Effector memory CD8-positive, alpha-beta T cell (primary cell): ENCODE measurements around the gene SFT2D2.

Source experiments
- ATAC-seq: fragments of 150-1000 bp; cut with Tn5 transposase; replicated peaks from 2 replicates; pipeline ENCODE4 v1.10.0; 2021; ENCODE audit warnings: mild to moderate bottlenecking, moderate library complexity
- DNase-seq, 3 experiments: peaks; one replicate each; pipeline ENCODE4 v3.0.0; 2021
- H3K27ac Mint-ChIP-seq, 2 donors: one replicate each; pipeline ENCODE4 v1.8.0; 2022; ENCODE audit warnings: mild to moderate bottlenecking in 2 of 2, mixed read lengths in 2 of 2, moderate library complexity in 2 of 2
- H3K27me3 Mint-ChIP-seq, 2 donors: one replicate each; pipeline ENCODE4 v1.8.0; 2022; ENCODE audit warnings: mixed read lengths in 2 of 2
- H3K36me3 Mint-ChIP-seq: one replicate; pipeline ENCODE4 v1.8.0; 2022; ENCODE audit warnings: mild to moderate bottlenecking, moderate library complexity, mixed read lengths; ENCODE audit not compliant: insufficient read depth
- H3K4me1 Mint-ChIP-seq, 2 donors: one replicate each; pipeline ENCODE4 v1.8.0; 2022; ENCODE audit warnings: low read depth in 2 of 2, mixed read lengths in 2 of 2
- H3K4me3 Mint-ChIP-seq, 2 donors: one replicate each; pipeline ENCODE4 v1.8.0; 2022; ENCODE audit warnings: mild to moderate bottlenecking in 2 of 2, mixed read lengths in 2 of 2, moderate library complexity in 2 of 2
- H3K9me3 Mint-ChIP-seq, 2 donors: one replicate each; pipeline ENCODE4 v1.8.0; 2022; ENCODE audit warnings: mixed read lengths in 2 of 2

SFT2D2 gene

GRCh38 chr1:168287237-168287664 is 61.4 kb downstream of the SFT2D2 start:
- Mint-ChIP-seq H3K4me3 (no peak overlapping the region), H3K9me3 (no peaks in the 10 kb centered on the region), H3K4me1 (peaks cover 12 to 24% of the 10 kb centered on the region in 2 donors), H3K36me3 (no peaks in the 10 kb centered on the region), H3K27me3 (no peaks in the 10 kb centered on the region), H3K27ac (peak overlapping the region in 1 of 2 donors; percentile 65)
- DNase-seq (no peak), ATAC-seq (peak; percentile 37)

- Mint-ChIP-seq H3K4me1 (peaks cover 12 to 24% of the 10 kb centered on the region in 2 donors), H3K36me3 (no peaks in the 10 kb centered on the region), H3K27ac (no peak overlapping the region), H3K27me3 (no peaks in the 10 kb centered on the region), H3K4me3 (no peak overlapping the region), H3K9me3 (no peaks in the 10 kb centered on the region)
- ATAC-seq (no peak), DNase-seq (no peak)
Observed at GRCh38 chr1:168288311-168289052, 62.7 kb downstream of the SFT2D2 start.

DNA sequence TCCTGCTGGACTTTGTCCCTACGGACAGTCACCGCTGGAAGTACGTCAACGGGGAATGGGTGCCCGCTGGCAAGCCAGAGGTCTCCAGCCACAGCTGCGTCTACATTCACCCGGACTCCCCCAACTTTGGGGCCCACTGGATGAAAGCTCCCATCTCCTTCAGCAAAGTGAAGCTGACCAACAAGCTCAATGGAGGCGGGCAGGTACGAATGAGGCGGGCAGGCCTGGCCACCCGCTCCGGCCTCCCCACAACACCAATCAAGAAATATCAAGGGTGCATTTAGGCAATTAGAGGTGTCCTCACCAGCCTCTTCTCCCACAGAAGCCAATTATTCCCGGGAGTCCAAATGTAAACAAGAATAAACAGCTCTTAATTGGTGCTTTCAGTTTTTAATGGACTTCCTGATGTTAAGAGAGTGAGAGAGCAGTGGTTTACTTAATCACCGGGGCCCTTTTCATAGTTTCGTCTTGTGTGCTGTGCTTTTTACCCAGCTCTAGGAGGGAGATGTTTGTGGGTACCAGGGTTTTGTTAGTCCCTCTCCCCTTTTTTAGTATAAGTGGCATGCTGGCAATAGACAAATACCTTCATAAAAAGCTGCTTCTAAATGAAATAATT is 65.5 kb downstream of the SFT2D2 start:
- Mint-ChIP-seq H3K9me3 (no peaks in the 10 kb centered on the region), H3K36me3 (peaks cover 2% of the 10 kb centered on the region), H3K4me3 (no peak overlapping the region), H3K4me1 (peaks cover 7 to 12% of the 10 kb centered on the region in 2 donors), H3K27me3 (no peaks in the 10 kb centered on the region), H3K27ac (no peak overlapping the region)
- DNase-seq, result no peak
- ATAC-seq, result no peak

DNA sequence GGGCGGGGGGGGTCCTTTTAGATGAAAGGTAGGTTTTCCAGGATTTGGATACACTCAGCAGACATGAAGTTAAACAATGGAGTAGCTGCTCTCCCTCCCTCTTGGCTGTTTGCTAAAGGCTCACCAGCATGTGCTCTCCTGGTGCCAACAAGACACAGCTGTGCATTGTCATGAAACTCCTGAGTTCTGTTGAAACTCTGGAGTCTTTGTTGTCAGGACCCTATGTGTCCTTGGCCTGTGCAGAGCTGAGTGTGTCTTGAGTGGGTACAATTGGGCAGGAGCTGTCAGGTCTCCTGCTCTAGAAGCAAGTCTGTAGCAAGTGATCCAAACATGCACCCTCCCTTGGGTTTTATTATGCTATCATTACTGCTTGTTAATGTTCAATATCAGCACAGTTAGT is 67.6 kb downstream of the SFT2D2 start:
- H3K9me3 Mint-ChIP-seq, result no peaks in the 10 kb centered on the region
- no peak for ATAC-seq
- no peaks in the 10 kb centered on the region for H3K27me3 Mint-ChIP-seq

DNA sequence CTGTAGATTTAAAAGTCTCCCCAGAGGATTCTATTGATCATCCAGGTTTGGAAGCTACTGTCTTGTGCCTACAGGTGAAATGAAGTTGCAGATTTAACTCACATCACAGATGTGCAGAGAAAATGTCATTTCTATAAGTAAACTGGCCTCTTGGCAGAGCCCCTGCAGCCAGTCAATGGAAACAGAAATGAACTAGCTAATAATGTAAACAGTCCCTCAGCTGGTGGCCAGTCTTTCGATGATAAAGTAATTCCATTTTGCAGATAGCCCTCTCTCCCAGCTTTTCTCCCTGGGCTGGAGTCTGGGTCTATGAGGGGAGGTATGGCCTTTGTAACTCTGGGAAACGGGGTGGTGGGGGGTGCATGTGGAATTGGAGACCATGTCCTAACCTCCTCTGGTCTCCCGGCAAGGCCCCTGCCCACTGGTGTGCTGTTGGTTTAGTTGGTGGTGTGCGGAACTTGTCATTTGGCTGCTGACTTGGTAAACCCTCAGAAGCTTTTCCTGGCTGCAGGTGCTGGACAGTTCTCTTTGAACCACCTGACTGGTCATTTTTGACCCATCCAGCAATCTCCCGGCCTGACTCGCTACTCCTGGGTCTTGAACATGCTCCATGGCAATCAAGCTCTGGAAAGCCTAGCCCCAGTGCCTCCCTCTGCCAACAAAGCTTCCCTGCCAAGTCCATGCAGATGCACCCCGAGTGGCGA is 69.8 kb downstream of the SFT2D2 start:
- H3K36me3 Mint-ChIP-seq, result peaks cover 2% of the 10 kb centered on the region
- DNase-seq (no peak), ATAC-seq (no peak)
- no peaks in the 10 kb centered on the region for H3K27me3 Mint-ChIP-seq
- no peak overlapping the region for H3K27ac Mint-ChIP-seq
- peaks cover 0 to 5% of the 10 kb centered on the region in 2 donors for H3K4me1 Mint-ChIP-seq
- H3K4me3 Mint-ChIP-seq, result no peak overlapping the region
- H3K9me3 Mint-ChIP-seq, result no peaks in the 10 kb centered on the region

More for the DNA sequence above, 67.6 kb downstream of the SFT2D2 start:
- no peak for DNase-seq
- H3K4me3 Mint-ChIP-seq, result no peak overlapping the region
- peaks cover 2% of the 10 kb centered on the region for H3K36me3 Mint-ChIP-seq
- no peak overlapping the region for H3K27ac Mint-ChIP-seq
- no peaks in the 10 kb centered on the region for H3K4me1 Mint-ChIP-seq

DNA sequence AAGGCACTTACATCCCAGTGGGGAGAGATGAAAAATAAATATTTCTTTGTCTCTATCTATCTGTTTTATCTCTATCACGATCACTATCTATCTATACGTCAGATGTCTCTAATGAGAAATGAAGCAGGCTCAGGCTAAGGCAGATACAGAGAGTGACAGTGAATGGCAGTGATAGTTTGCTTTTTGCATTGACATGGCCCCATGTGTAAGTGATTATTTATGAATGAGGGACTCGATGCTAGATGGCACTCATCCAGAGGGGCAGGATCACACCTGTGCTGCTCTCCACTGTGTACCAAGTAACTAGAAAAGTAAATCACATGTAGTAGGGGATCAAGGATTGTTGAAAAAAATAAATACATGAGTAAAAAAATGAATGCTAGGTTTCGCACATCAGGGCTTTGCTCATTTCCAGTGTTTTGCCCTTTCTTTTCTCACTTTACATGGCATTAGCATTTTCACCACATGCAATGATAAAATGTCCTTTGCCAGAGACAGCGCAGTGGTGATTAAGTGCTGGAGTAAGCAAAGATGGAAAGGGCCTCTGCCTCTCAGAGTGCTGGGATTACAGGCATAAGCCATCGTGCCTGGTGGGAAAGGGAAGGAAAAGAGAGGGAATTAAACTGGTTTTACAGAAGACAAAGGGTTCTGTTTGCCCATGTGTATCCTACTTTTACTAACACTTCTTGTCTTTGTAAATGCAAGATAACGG is 71.4 kb downstream of the SFT2D2 start:
- Mint-ChIP-seq H3K27me3 (no peaks in the 10 kb centered on the region), H3K4me1 (peaks cover 0 to 5% of the 10 kb centered on the region in 2 donors), H3K4me3 (no peak overlapping the region), H3K9me3 (no peaks in the 10 kb centered on the region), H3K36me3 (peaks cover 2% of the 10 kb centered on the region), H3K27ac (peak overlapping the region in 1 of 2 donors; percentile 18)
- no peak for DNase-seq
- no peak for ATAC-seq

DNA sequence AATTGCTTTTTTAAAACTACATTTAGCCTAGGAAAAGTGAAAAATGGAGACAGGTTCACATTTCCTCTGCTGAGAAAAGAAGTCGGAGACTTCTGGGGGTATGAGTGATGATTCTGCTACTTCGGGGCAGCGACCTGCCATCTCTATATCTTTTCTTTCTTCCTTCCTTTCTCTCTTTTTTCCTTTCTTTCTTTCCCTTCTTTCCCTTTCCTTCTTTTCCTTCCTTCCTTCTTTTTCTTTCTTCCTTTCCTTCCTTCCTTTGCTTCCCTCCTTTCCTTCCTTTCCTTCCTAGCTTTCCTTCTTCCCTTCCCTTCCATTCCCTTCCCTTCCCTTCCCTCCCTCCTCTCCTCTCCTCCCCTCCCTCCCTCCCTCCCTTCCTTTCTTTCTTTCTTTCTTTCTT is 72.6 kb downstream of the SFT2D2 start:
- H3K4me1 Mint-ChIP-seq, result peaks cover 0 to 5% of the 10 kb centered on the region in 2 donors
- ATAC-seq (no peak), DNase-seq (no peak)
- H3K4me3 Mint-ChIP-seq, result no peak overlapping the region
- no peaks in the 10 kb centered on the region for H3K27me3 Mint-ChIP-seq
- peaks cover 2% of the 10 kb centered on the region for H3K36me3 Mint-ChIP-seq
- H3K27ac Mint-ChIP-seq, result peak overlapping the region in 1 of 2 donors; percentile 49
- no peaks in the 10 kb centered on the region for H3K9me3 Mint-ChIP-seq

GRCh38 chr1:168300626-168301025 is 74.8 kb downstream of the SFT2D2 start:
- Mint-ChIP-seq H3K4me3 (no peak overlapping the region), H3K36me3 (no peaks in the 10 kb centered on the region), H3K4me1 (peaks cover 0 to 5% of the 10 kb centered on the region in 2 donors), H3K27me3 (no peaks in the 10 kb centered on the region), H3K9me3 (no peaks in the 10 kb centered on the region), H3K27ac (no peak overlapping the region)
- DNase-seq (no peak), ATAC-seq (no peak)

- H3K36me3 Mint-ChIP-seq, result no peaks in the 10 kb centered on the region
- DNase-seq (no peak), ATAC-seq (no peak)
- H3K27me3 Mint-ChIP-seq, result no peaks in the 10 kb centered on the region
- H3K27ac Mint-ChIP-seq, result no peak overlapping the region
- no peak overlapping the region for H3K4me3 Mint-ChIP-seq
- H3K4me1 Mint-ChIP-seq, result peaks cover 0 to 5% of the 10 kb centered on the region in 2 donors
- H3K9me3 Mint-ChIP-seq, result no peaks in the 10 kb centered on the region
Observed at GRCh38 chr1:168301664-168302320, 76.0 kb downstream of the SFT2D2 start.
